Esophagus squamous epithelium (tissue), 5 donors: ENCODE results near the gene DAP. TPM values are rescaled to one million over a fixed set of nuclear protein-coding genes. Genes with fewer than 3 reads are reported as not detected.

Experiments
- DNase-seq: peaks from one replicate; lab custom pipeline; 2025; lab: John Stamatoyannopoulos, UW
- H3K27ac ChIP-seq, 4 donors: fragments of 200-600 bp; sonication (generic); one replicate each; pipeline ENCODE4 v1.5.1; 2016 to 2019; ENCODE audit warnings: mild to moderate bottlenecking in 1 of 4
- H3K27me3 ChIP-seq, 4 donors: fragments of 200-600 bp; sonication (generic); 1 replicate in 3 of 4; 2 replicates in 1 of 4; pipeline versions ENCODE4 v1.5.1 to v1.6.0; 2017 to 2021; ENCODE audit warnings: antibody characterized with exemption in 1 of 4
- H3K36me3 ChIP-seq, 3 donors: fragments of 200-600 bp; sonication (generic); one replicate each; pipeline ENCODE4 v1.5.1; 2016 to 2019
- H3K4me1 ChIP-seq, 3 donors: fragments of 200-600 bp; sonication (generic); one replicate each; pipeline ENCODE4 v1.5.1; 2017 to 2019
- H3K4me3 ChIP-seq, 4 donors: fragments of 200-600 bp; sonication (generic); 1 replicate in 3 of 4; 2 replicates in 1 of 4; pipeline ENCODE4 v1.5.1; 2016 to 2019; ENCODE audit warnings: mild to moderate bottlenecking in 2 of 4, moderate library complexity in 1 of 4
- H3K9me3 ChIP-seq, 3 donors: fragments of 200-600 bp; sonication (generic); one replicate each; pipeline ENCODE4 v1.5.1; 2016 to 2019
- CTCF ChIP-seq, 6 experiments: fragments of 450-650 bp in 4 of 6; fragments of 200-600 bp in 2 of 6; sonication (generic) in 2 of 6; IDR thresholded peaks; one replicate each; pipeline ENCODE4 v1.5.1; 2016 to 2019; ENCODE audit warnings: antibody characterized with exemption in 6 of 6, mild to moderate bottlenecking in 4 of 6, moderate library complexity in 4 of 6
- POLR2A ChIP-seq, 4 donors: fragments of 450-650 bp; IDR thresholded peaks; one replicate each; pipeline ENCODE4 v1.6.1; 2017; ENCODE audit warnings: antibody characterized with exemption in 4 of 4, mild to moderate bottlenecking in 4 of 4, moderate library complexity in 3 of 4
- WGBS, 2 donors: methylation state at CpG; one replicate each; pipeline ENCODE4 v1.1.5; 2018; 5-methylcytosine and 5-hydroxymethylcytosine counted together
- intact Hi-C: fragments of 100-400 bp; cut with DNase I; formaldehyde crosslinking; loops from one replicate; pipeline ENCODE4 v1.15.0; 2022
- total RNA-seq, 4 donors: library from RNA; depleted of rRNA; stranded (reverse); fragments of >200 nt; gene quantifications; one replicate each; pipeline ENCODE4 v1.1.0, GENCODE V29; 2016
- donor health status: DM: yes; HTN: yes; CAD: no.

Gene DAP
- 10 to 100 TPM; 15.7 to 35.5 (median 29.5) TPM for total RNA-seq

DNA sequence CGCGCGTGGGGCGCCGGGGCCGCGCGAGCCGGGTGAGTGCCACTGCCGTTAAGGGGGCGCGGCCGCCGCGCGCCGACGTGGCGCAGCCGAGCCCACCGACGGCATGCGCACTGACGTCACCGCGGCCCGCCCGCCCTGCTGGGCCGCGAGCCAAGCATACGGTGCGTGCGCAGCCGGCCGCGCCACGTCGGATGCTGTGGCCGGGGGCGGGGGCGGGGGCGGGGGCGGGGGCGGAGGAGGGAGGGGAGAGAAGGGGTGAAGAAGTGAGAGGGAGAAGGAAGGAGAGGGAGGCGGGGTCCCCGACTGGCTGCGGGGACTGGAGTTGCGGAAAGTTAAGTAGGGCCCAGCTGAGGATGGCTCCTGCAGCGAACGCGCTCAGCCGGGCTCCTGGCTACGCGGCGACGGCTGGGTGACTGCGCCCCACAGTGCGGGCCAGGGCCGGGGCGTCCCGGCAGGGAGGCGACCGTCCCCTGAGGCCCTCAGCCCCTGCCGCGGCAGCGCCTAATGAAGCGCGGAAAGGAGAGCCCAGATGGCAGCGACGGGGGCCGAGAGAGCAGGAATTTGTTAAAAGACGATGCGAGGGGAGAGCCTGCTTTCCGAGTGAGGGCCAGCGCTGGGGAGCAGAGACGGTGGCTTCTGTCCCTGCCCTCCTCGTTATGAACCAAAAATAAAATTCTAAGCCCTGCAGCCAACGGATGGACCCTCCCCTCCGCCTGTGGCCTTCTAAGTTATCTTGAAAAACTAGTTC lies at the start of gene DAP:
Gene DAP, minus strand, starts transcription at position 50 of the 748 bp plus-strand sequence. CDS start 166 bp downstream, outside the sequence.
- Histone ChIP-seq H3K4me3 (peak within 1 kb of the TSS; percentile 73 to 94 (median 91)), H3K4me1 (peaks cover 22 to 62% (median 23%) of the 10 kb centered on the region in 3 donors), H3K27ac (peak within 1 kb of the TSS; percentile 94 to 99 (median 97)), H3K9me3 (no peaks in the 10 kb centered on the region), H3K27me3 (no peaks in the 10 kb centered on the region), H3K36me3 (no peaks in the 10 kb centered on the region)
- WGBS, 2 donors = 2 to 3% methylated on average over 24 to 47 of the region's 79 CpGs
- TF ChIP-seq POLR2A (IDR thresholded peaks at IDR 0.05) (no peak), CTCF (IDR thresholded peaks at IDR 0.05) (no peak)
- intact Hi-C loops = no loop called here
- DNase-seq = peak; percentile 61

- WGBS, 2 donors = 62 to 68% methylated on average over 3 of the region's 3 CpGs
- DNase-seq = no peak
Measured at GRCh38 chr5:10808347-10809226, 47.6 kb upstream of the DAP start.

GRCh38 chr5:10801931-10802666 lies 41.1 kb upstream of the DAP start:
- Histone ChIP-seq H3K4me3 (no peak overlapping the region), H3K27ac (no peak overlapping the region), H3K9me3 (no peaks in the 10 kb centered on the region), H3K27me3 (peaks cover 0 to 3% (median 0%) of the 10 kb centered on the region in 4 donors), H3K36me3 (no peaks in the 10 kb centered on the region), H3K4me1 (peaks cover 0 to 10% (median 0%) of the 10 kb centered on the region in 3 donors)
- intact Hi-C loops = no loop called here
- WGBS, 2 donors = 65 to 76% methylated on average over 8 to 9 of the region's 9 CpGs
- no peak for DNase-seq
- TF ChIP-seq POLR2A (IDR thresholded peaks at IDR 0.05) = no peak
- TF ChIP-seq CTCF (IDR thresholded peaks at IDR 0.05) = no peak

More at GRCh38 chr5:10808347-10809226, 47.6 kb upstream of the DAP start:
- Histone ChIP-seq H3K9me3 (no peaks in the 10 kb centered on the region), H3K36me3 (no peaks in the 10 kb centered on the region), H3K27ac (no peak overlapping the region), H3K4me1 (no peaks in the 10 kb centered on the region), H3K4me3 (no peak overlapping the region), H3K27me3 (peaks cover 0 to 13% (median 0%) of the 10 kb centered on the region in 4 donors)
- TF ChIP-seq POLR2A (IDR thresholded peaks at IDR 0.05) (no peak), CTCF (IDR thresholded peaks at IDR 0.05) (no peak)
- intact Hi-C loops = no loop called here

GRCh38 chr5:10800852-10801251 lies 39.8 kb upstream of the DAP start:
- no peak for DNase-seq
- Histone ChIP-seq H3K4me3 (no peak overlapping the region), H3K27me3 (peaks cover 0 to 3% (median 0%) of the 10 kb centered on the region in 4 donors), H3K27ac (no peak overlapping the region), H3K4me1 (peaks cover 0 to 10% (median 0%) of the 10 kb centered on the region in 3 donors), H3K36me3 (no peaks in the 10 kb centered on the region), H3K9me3 (no peaks in the 10 kb centered on the region)
- intact Hi-C loops = no loop called here
- no peak for TF ChIP-seq POLR2A (IDR thresholded peaks at IDR 0.05)
- TF ChIP-seq CTCF (IDR thresholded peaks at IDR 0.05) = no peak
- WGBS, 2 donors = 37 to 71% methylated on average over 2 of the region's 3 CpGs
